ENCODE data around the gene PRRC2C. TPM values are rescaled to one million over a fixed set of nuclear protein-coding genes. Genes with fewer than 3 reads are reported as not detected.
A peak's percentile ranks its signal among the peaks of the same experiment; 100 is the strongest.

Gene PRRC2C
- total RNA-seq, 4 donors from 2014 or later: 94.4 to 233 (median 125) TPM

- DNase-seq: no peak
- Histone ChIP-seq H3K27ac (no peak overlapping the region), H3K4me3 (no peak overlapping the region), H3K9me3 (no peaks in the 10 kb centered on the region), H3K36me3 (no peaks in the 10 kb centered on the region), H3K4me1 (no peaks in the 10 kb centered on the region), H3K27me3 (no peaks in the 10 kb centered on the region)
- TF ChIP-seq, protein P1, sequence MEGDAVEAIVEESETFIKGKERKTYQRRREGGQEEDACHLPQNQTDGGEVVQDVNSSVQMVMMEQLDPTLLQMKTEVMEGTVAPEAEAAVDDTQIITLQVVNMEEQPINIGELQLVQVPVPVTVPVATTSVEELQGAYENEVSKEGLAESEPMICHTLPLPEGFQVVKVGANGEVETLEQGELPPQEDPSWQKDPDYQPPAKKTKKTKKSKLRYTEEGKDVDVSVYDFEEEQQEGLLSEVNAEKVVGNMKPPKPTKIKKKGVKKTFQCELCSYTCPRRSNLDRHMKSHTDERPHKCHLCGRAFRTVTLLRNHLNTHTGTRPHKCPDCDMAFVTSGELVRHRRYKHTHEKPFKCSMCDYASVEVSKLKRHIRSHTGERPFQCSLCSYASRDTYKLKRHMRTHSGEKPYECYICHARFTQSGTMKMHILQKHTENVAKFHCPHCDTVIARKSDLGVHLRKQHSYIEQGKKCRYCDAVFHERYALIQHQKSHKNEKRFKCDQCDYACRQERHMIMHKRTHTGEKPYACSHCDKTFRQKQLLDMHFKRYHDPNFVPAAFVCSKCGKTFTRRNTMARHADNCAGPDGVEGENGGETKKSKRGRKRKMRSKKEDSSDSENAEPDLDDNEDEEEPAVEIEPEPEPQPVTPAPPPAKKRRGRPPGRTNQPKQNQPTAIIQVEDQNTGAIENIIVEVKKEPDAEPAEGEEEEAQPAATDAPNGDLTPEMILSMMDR (IDR thresholded peaks at IDR 0.05): no peak
- no peak for TF ChIP-seq POLR2A (IDR thresholded peaks at IDR 0.05)
These were observed 150.8 kb downstream of the PRRC2C start for GRCh38 chr1:171636141-171636540.

DNA sequence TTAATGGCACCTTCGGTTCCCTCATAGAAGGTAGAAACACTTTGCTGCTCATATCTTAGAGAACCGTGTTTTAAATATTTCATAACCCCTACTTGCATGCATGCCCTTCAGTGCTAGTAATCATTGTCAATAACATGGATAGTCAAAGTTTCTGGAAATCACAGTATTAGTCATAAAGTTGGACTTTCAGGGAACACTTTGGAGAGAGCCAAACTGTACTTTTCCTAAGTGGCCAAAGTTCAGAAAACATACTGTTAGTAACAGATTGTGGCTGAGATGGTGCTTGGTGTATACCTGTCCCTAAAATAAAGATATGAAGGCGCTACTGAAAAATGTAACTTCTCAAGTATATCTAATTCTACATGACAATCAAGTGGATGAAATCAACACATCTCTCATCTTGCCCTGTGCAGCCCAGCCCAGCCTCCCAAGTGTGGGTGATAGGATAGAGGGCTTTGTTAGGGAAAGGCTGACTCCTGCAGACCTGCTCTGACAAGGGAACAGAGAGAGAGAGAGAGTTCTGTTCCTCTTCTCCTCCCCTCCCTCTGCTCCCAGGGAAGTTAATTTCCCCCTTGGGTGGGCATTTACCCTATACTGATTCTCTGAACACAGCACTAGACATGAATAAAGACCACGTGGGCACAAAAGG, 152.7 kb downstream of the PRRC2C start:
- Histone ChIP-seq H3K27me3 (no peaks in the 10 kb centered on the region), H3K4me3 (no peak overlapping the region), H3K27ac (peak overlapping the region in 1 of 4 donors; percentile 14), H3K4me1 (no peaks in the 10 kb centered on the region), H3K36me3 (no peaks in the 10 kb centered on the region), H3K9me3 (no peaks in the 10 kb centered on the region)
- TF ChIP-seq, protein P1 (IDR thresholded peaks at IDR 0.05): no peak
- no peak for TF ChIP-seq POLR2A (IDR thresholded peaks at IDR 0.05)
- no peak for DNase-seq

DNA sequence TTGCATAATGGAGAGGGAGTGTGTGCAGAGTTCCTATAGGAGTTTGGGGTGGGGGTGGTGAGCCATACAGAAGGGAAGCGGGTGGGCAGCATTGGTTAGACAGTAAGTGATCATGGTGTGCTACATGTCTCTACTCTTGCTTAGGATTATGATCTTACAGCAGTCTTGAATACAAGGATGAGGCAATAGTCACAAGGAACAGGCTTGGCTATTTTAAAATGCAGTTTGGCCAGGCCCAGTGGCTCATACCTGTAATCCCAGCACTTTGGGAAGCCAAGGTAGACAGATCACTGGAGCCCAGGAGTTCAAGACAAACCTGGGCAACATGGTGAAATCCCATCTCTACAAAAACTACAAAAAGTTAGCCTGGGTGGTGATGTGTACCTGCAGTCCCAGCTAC, 154.9 kb downstream of the PRRC2C start:
- TF ChIP-seq, protein P1 (IDR thresholded peaks at IDR 0.05): no peak

DNA sequence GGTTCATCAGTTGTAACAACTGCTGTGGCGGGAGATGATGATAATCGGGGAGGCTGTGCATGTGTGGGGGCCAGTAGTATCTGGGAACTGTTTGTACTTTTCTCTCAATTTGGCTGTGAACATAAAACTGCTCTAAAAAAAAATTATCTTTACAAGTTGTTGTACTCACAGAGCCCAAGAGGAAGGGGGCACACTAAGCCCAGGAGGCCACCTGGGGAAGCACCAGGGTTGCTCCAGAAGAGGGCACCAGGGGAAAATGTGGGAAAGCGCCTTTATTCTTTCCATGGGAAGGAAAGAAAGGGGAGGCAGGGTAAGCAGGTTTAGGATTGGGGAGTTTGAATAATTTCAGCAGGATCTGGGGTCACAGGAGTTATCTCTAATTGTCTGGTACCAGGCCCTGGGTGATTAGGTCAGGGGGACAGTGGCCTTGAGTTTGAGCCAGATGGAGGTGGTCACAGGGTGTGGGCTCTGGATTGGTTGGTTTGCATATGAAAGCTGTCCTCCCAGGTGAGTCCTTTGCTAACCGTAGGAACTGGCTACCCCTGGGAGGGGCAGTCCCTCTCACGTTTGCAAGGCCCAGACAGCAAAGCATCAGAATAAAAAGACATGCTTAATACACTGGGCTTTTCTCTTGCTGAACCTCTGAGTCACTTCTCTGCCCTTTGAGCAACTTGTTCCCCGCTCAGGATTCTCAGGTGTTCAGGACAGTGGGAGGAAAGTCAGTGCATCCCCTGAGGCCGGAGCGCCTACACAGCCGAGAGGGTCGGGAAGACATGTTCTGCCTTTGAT, 155.9 kb downstream of the PRRC2C start:
- Histone ChIP-seq H3K36me3 (no peaks in the 10 kb centered on the region), H3K27ac (no peak overlapping the region), H3K4me1 (peaks cover 0 to 13% (median 0%) of the 10 kb centered on the region in 4 donors), H3K27me3 (no peaks in the 10 kb centered on the region), H3K4me3 (no peak overlapping the region), H3K9me3 (no peaks in the 10 kb centered on the region)
- DNase-seq: no peak
- TF ChIP-seq, protein P1 (IDR thresholded peaks at IDR 0.05): no peak
- no peak for TF ChIP-seq POLR2A (IDR thresholded peaks at IDR 0.05)

More for the DNA sequence above, 154.9 kb downstream of the PRRC2C start:
- DNase-seq: no peak
- H3K9me3 ChIP-seq: no peaks in the 10 kb centered on the region
- no peak overlapping the region for H3K27ac ChIP-seq
- H3K4me1 ChIP-seq: peaks cover 0 to 5% (median 0%) of the 10 kb centered on the region in 4 donors
- H3K36me3 ChIP-seq: no peaks in the 10 kb centered on the region
- no peaks in the 10 kb centered on the region for H3K27me3 ChIP-seq
- no peak overlapping the region for H3K4me3 ChIP-seq

DNA sequence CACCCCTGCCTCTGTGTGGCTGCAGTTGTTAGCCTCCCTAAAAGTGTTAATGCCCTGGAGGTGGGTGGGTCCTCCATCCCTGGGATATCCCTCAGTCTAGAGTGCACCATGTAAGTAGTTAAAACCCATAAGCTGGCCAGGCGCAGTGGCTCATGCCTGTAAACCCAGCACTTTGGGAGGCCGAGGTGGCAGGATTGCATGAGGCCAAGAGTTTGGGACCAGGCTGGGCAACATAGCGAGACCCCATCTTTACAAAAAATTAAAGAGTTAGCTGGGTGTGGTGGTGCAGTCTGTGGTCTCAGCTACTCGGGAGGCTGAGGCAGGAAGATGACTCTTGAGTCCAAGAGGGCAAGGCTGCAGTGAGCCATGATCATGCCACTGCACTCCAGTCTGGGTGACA, 156.9 kb downstream of the PRRC2C start:
- no peak for DNase-seq
- no peak overlapping the region for H3K4me3 ChIP-seq
- no peaks in the 10 kb centered on the region for H3K9me3 ChIP-seq
- TF ChIP-seq, protein P1 (IDR thresholded peaks at IDR 0.05): no peak
- TF ChIP-seq POLR2A (IDR thresholded peaks at IDR 0.05): no peak
- H3K27me3 ChIP-seq: no peaks in the 10 kb centered on the region
- peaks cover 0 to 13% (median 0%) of the 10 kb centered on the region in 4 donors for H3K4me1 ChIP-seq
- H3K36me3 ChIP-seq: no peaks in the 10 kb centered on the region
- no peak overlapping the region for H3K27ac ChIP-seq

Small RNAs within 50 kb of the gene (small RNA-seq; reads per million reads assigned to genes)
- gene CYCSP53: 0 reads per million in 2 donors

Other genes with a start within 250 kb of the PRRC2C start
- gene FMO1, start 237.0 kb upstream of the PRRC2C start, total RNA-seq: 10 to 100 TPM; 13.2 to 59.9 (median 36.2) TPM
- 10 to 100 TPM in 3 of 4 donors, 1 to 10 TPM in 1; 9.9 to 33.8 (median 23.1) TPM for gene FMO4, start 171.3 kb upstream of the PRRC2C start, total RNA-seq
- gene MYOCOS, start 136.7 kb downstream of the PRRC2C start, total RNA-seq: not detected
- gene MYOC, start 167.2 kb downstream of the PRRC2C start, total RNA-seq: 1 to 10 TPM in 3 of 4 donors, not detected in 1; 1.2 to 3.3 (median 1.5) TPM

Measured in Peyer's patch (tissue), 4 donors.